Measurements from ENCODE around the gene MORN1. TPM values are rescaled to one million over a fixed set of nuclear protein-coding genes. Genes with fewer than 3 reads are reported as not detected.

The MORN1 gene
- total and polyA plus RNA-seq, 9 of the 15 experiments (the other 6 are each of a cell fraction or from before 2014, with no cell fraction given) = 0.24 to 9.3 (median 4.2) TPM

- TF ChIP-seq THAP12 (CRISPR knock-in tag; IDR thresholded peaks at IDR 0.05) = peak; percentile 83; the same call in 1 of the 2 replicates
- TF ChIP-seq NR1H2 (CRISPR knock-in tag; IDR thresholded peaks at IDR 0.05) = 0 out of 2 replicates have a peak, but pooled peaks have one; percentile 47
Observed at GRCh38 chr1:2411801-2412394, 20.5 kb upstream of the MORN1 start (continued).

- H3K27ac ChIP-seq (ENCODE audit: extremely low read depth, low read depth, low read length) = no peak overlapping the region
- ATAC-seq (no peak), FAIRE-seq (no peak), DNase-seq (ENCODE audit: extremely low read depth in 1 of 4, low spot score in 3 of 4) (no peak)
- intact Hi-C loops (cut with micrococcal nuclease) = loop anchor here (10.0 kb wide), 2 partner anchors 235 to 1015 kb away; no protein-coding TSS in a partner anchor
- ChIA-PET CTCF (ENCODE audit: low intra/inter-chr PET ratio) (no interaction called here), POLR2A (interaction anchor here (0.7 to 1.0 kb wide), 2 partner anchors 12 to 154 kb away, joined by 3 read pairs; no protein-coding TSS in a partner anchor)
- BruUV-seq (replicated peaks) = no TSS peak
- peaks cover 36% of the 10 kb centered on the region; the same call in 2 of the 3 replicates for H3K36me3 ChIP-seq (ENCODE audit: control insufficient read depth, insufficient read depth, low read length)
- H3K4me1 ChIP-seq (replicated peaks in 1 of 2; ENCODE audit: control insufficient read depth in 2 of 2, insufficient read depth in 2 of 2, low read length in 2 of 2) = peaks cover 15 to 83% of the 10 kb centered on the region in 2 experiments
- H4K20me1 ChIP-seq (replicated peaks; ENCODE audit: control insufficient read depth, insufficient read depth, low read length) = no peaks in the 10 kb centered on the region
- H2AFZ ChIP-seq (ENCODE audit: low read depth, low read length) = no peak overlapping the region
- H3K79me2 ChIP-seq (ENCODE audit: control insufficient read depth, insufficient read depth, low read length) = peaks cover 21% of the 10 kb centered on the region; the same call in 2 of the 3 replicates
- H3K9me1 ChIP-seq (ENCODE audit: control insufficient read depth, insufficient read depth, low read length) = no peaks in the 10 kb centered on the region
- no peaks in the 10 kb centered on the region for H3K27me3 ChIP-seq (ENCODE audit: control insufficient read depth in 2 of 2, insufficient read depth in 2 of 2, low read length in 2 of 2)
- in situ Hi-C loops (cut with MboI) = loop anchor here (5.0 to 10.0 kb wide), 2 partner anchors 128 to 225 kb away; partner anchors contain the start of gene MMEL1
- no peaks in the 10 kb centered on the region for H3K9me3 ChIP-seq (replicated peaks; ENCODE audit: control insufficient read depth, insufficient read depth, low read depth, low read length)
- peak overlapping the region in 1 of 2 experiments; percentile 53; a peak in 2 of 4 replicates for H3K9ac ChIP-seq (ENCODE audit: insufficient read depth in 1 of 2, low read depth in 2 of 2, low read length in 2 of 2)
- H3K4me3 ChIP-seq = no peak overlapping the region
- 86% methylated on average over 12 of the region's 12 CpGs for WGBS (ENCODE audit: insufficient coverage, low coverage, missing lambda C conversion rate)
- H3K4me2 ChIP-seq (ENCODE audit: insufficient read depth, low read length) = no peak overlapping the region
- TF ChIP-seq ZNF77 (CRISPR knock-in tag; IDR thresholded peaks at IDR 0.05) = no peak
- no peak for TF ChIP-seq STAT6 (CRISPR knock-in tag; IDR thresholded peaks at IDR 0.05)
- TF ChIP-seq ZNF512 (tag; IDR thresholded peaks at IDR 0.05) = no peak
- no peak for TF ChIP-seq SIRT6 (IDR thresholded peaks at IDR 0.05; ENCODE audit: low read depth, low read length)
- TF ChIP-seq CBX5 (IDR thresholded peaks at IDR 0.05; ENCODE audit: borderline replicate concordance, low read depth) = no peak
- TF ChIP-seq U2AF1 (optimal IDR thresholded peaks at IDR 0.05; ENCODE audit: low read depth, low read length) = no peak
- no peak for TF ChIP-seq POLR3G (IDR thresholded peaks at IDR 0.05; ENCODE audit: extremely low read depth, insufficient read length, insufficient replicate concordance)
- no peak for TF ChIP-seq NONO (IDR thresholded peaks at IDR 0.05; ENCODE audit: low read depth in 2 of 2, low read length in 1 of 2)
- no peak for TF ChIP-seq ZNF316 (IDR thresholded peaks at IDR 0.05)
- TF ChIP-seq C11orf30 (IDR thresholded peaks at IDR 0.05; ENCODE audit: low read depth) = no peak
- no peak for TF ChIP-seq ZNF253 (CRISPR knock-in tag; conservative IDR thresholded peaks at IDR 0.05)
Observed at GRCh38 chr1:2409745-2410144, 18.4 kb upstream of the MORN1 start.

Data from K562 (cell line).